SK-N-SH (cell line): ENCODE measurements around the gene PLEKHA8. TPM values are rescaled to one million over a fixed set of nuclear protein-coding genes. Genes with fewer than 3 reads are reported as not detected.

Experiments
- CHD2 ChIP-seq: fragments of 150-350 bp; IDR thresholded peaks from 2 replicates; pipeline ENCODE4 v1.6.1; 2018; ENCODE audit warnings: low read length; ENCODE audit not compliant: partially characterized antibody
- CTCF ChIP-seq: fragments of 200-600 bp; sonication (generic); IDR thresholded peaks from 2 replicates; pipeline ENCODE4 v1.6.1; 2017; ENCODE audit warnings: antibody characterized with exemption, mild to moderate bottlenecking, moderate library complexity
- ELF1 ChIP-seq: IDR thresholded peaks from 2 replicates; pipeline ENCODE4 v1.4.0; 2012
- EZH2phosphoT487 ChIP-seq: fragments of 200-600 bp; sonication (generic); IDR thresholded peaks from 2 replicates; pipeline ENCODE4 v1.6.1; 2017; ENCODE audit warnings: low read depth, mixed run types, mild to moderate bottlenecking, antibody characterized with exemption, moderate library complexity, borderline replicate concordance
- FOSL2 ChIP-seq: IDR thresholded peaks from 2 replicates; pipeline ENCODE4 v1.4.0; 2012; ENCODE audit warnings: low read depth, mild to moderate bottlenecking, moderate library complexity, borderline replicate concordance
- FOXM1 ChIP-seq: IDR thresholded peaks from 2 replicates; pipeline ENCODE4 v1.4.0; 2012; ENCODE audit warnings: low read depth, mild to moderate bottlenecking
- GABPA ChIP-seq: IDR thresholded peaks from 2 replicates; pipeline ENCODE4 v1.4.0; 2012; ENCODE audit warnings: low read depth, mild to moderate bottlenecking
- GATA2 ChIP-seq: sonication (generic); formaldehyde crosslinking; IDR thresholded peaks from 2 replicates; pipeline ENCODE4 v1.5.0; 2020; ENCODE audit warnings: mild to moderate bottlenecking, missing genetic modification reagents
- JUND ChIP-seq: IDR thresholded peaks from 2 replicates; pipeline ENCODE4 v1.4.0; 2012
- MEF2A ChIP-seq: IDR thresholded peaks from 2 replicates; pipeline ENCODE4 v1.4.0; 2012; ENCODE audit warnings: low read depth, borderline replicate concordance
- MXI1 ChIP-seq: IDR thresholded peaks from 2 replicates; pipeline ENCODE4 v1.6.1; 2012; ENCODE audit warnings: mild to moderate bottlenecking, low read depth, low read length, improper control_type of control experiment
- NFIC ChIP-seq: IDR thresholded peaks from 2 replicates; pipeline ENCODE4 v1.4.0; 2012; ENCODE audit warnings: borderline replicate concordance
- RAD21 ChIP-seq: IDR thresholded peaks from 2 replicates; pipeline ENCODE4 v1.6.1; 2012; ENCODE audit warnings: mild to moderate bottlenecking, low read length
- RFX5 ChIP-seq: IDR thresholded peaks from 2 replicates; pipeline ENCODE4 v1.6.1; 2012; ENCODE audit warnings: mild to moderate bottlenecking, improper control_type of control experiment, low read length
- SMC3 ChIP-seq: IDR thresholded peaks from 2 replicates; pipeline ENCODE4 v1.6.1; 2012; ENCODE audit warnings: low read depth, low read length, improper control_type of control experiment
- TAF1 ChIP-seq: IDR thresholded peaks from 2 replicates; pipeline ENCODE4 v1.6.1; 2012; ENCODE audit warnings: low read depth, mild to moderate bottlenecking, low read length, moderate library complexity, borderline replicate concordance
- TEAD4 ChIP-seq: IDR thresholded peaks from 2 replicates; pipeline ENCODE4 v1.4.0; 2012; ENCODE audit warnings: mild to moderate bottlenecking, borderline replicate concordance; ENCODE audit not compliant: insufficient read depth
- polyA plus RNA-seq, 3 experiments: library from polyadenylated mRNA; depleted of rRNA; stranded (reverse); fragments of >200 nt; gene quantifications; 2 replicates each; pipeline ENCODE4 v1.2.3, GENCODE V29; 2012
- TF ChIP-seq, protein P1 (sequence below): IDR thresholded peaks from 2 replicates; pipeline ENCODE4 v1.4.0; 2012; ENCODE audit warnings: low read depth
- TF ChIP-seq, protein P2 (sequence below): fragments of 150-350 bp; IDR thresholded peaks from 2 replicates; pipeline ENCODE4 v1.6.1; 2017; ENCODE audit warnings: antibody characterized with exemption, low read length, low read depth, borderline replicate concordance
- TF ChIP-seq, protein P3 (sequence below): IDR thresholded peaks from 2 replicates; pipeline ENCODE4 v1.4.0; 2012; ENCODE audit warnings: low read depth, borderline replicate concordance

PLEKHA8 gene
- polyA plus RNA-seq, 1 of the 3 experiments (the other 2 are of a cell fraction): 4.9 TPM

DNA sequence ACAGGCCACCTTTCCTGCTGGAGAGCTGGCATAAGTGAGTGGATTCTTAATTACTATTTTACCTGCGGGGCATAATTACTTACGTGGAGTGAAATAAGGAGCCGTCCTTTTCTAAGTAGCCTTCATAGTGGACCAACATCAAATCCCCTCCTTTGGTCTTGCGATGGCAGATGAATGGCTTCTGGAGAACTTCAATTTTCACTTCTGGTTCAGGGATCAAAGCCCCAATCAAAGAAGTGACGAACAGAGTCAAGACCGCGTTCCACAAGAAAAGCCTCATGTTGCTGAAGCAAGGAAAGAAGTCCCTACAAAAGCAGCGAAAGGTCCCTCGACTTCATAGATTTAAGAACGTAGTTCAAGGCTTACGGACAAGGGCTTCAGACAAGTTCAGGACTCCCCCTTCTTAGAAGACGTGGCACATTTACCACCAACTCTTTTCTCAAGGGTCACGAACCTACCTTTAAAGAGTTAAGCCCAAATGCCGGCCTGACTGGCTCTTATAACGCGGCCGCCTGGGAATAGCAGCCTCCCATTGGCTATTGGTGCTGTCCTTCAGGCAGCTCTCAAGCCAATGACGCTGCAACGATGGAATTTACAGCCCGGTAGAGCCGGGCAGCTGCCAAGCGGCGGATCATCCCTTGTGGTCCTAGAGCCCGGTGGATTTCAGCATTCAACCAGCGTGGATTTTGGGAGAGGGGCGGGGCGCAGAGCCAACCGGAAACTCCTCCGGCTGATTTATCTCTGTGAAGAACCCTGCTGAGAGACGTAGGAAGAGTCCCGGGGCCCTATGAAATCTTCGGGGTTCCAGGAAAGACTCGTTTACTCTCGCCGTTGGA lies 1.8 kb upstream of the PLEKHA8 start, which contains the start of gene FKBP14 (continued):
- TF ChIP-seq CHD2: peak; percentile 93
- TF ChIP-seq RAD21: 0 out of 2 replicates have a peak, but pooled peaks have one; percentile 2
- TF ChIP-seq FOXM1: no peak
- TF ChIP-seq RFX5: peak; percentile 76; the same call in 1 of the 2 replicates
- TF ChIP-seq, protein P1, sequence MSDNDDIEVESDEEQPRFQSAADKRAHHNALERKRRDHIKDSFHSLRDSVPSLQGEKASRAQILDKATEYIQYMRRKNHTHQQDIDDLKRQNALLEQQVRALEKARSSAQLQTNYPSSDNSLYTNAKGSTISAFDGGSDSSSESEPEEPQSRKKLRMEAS: peak; percentile 84; the same call in 1 of the 2 replicates
- no peak for TF ChIP-seq SMC3
- TF ChIP-seq NFIC: peak; percentile 90
- TF ChIP-seq, protein P2, sequence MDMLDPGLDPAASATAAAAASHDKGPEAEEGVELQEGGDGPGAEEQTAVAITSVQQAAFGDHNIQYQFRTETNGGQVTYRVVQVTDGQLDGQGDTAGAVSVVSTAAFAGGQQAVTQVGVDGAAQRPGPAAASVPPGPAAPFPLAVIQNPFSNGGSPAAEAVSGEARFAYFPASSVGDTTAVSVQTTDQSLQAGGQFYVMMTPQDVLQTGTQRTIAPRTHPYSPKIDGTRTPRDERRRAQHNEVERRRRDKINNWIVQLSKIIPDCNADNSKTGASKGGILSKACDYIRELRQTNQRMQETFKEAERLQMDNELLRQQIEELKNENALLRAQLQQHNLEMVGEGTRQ: no peak
- TF ChIP-seq ELF1: peak; percentile 74
- peak; percentile 36; the same call in 1 of the 2 replicates for TF ChIP-seq JUND
- 0 out of 2 replicates have a peak, but pooled peaks have one; percentile 42 for TF ChIP-seq TEAD4
- TF ChIP-seq GABPA: peak; percentile 51
- TF ChIP-seq FOSL2: peak; percentile 24; the same call in 1 of the 2 replicates
- TF ChIP-seq EZH2phosphoT487: no peak
- TF ChIP-seq TAF1: peak; percentile 68; the same call in 1 of the 2 replicates
- TF ChIP-seq, protein P3, sequence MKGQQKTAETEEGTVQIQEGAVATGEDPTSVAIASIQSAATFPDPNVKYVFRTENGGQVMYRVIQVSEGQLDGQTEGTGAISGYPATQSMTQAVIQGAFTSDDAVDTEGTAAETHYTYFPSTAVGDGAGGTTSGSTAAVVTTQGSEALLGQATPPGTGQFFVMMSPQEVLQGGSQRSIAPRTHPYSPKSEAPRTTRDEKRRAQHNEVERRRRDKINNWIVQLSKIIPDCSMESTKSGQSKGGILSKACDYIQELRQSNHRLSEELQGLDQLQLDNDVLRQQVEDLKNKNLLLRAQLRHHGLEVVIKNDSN: 0 out of 2 replicates have a peak, but pooled peaks have one; percentile 52
- peak; percentile 92 for TF ChIP-seq MXI1
- TF ChIP-seq GATA2: no peak
- TF ChIP-seq MEF2A: no peak
- no peak for TF ChIP-seq CTCF
